T-helper 1 cell (primary cell): ENCODE data around the gene GREM1.

ENCODE experiments used
- DNase-seq, 5 donors: peaks; one replicate each; pipeline ENCODE4 v3.0.0-alpha.2; 2012 to 2020

The GREM1 gene

DNA sequence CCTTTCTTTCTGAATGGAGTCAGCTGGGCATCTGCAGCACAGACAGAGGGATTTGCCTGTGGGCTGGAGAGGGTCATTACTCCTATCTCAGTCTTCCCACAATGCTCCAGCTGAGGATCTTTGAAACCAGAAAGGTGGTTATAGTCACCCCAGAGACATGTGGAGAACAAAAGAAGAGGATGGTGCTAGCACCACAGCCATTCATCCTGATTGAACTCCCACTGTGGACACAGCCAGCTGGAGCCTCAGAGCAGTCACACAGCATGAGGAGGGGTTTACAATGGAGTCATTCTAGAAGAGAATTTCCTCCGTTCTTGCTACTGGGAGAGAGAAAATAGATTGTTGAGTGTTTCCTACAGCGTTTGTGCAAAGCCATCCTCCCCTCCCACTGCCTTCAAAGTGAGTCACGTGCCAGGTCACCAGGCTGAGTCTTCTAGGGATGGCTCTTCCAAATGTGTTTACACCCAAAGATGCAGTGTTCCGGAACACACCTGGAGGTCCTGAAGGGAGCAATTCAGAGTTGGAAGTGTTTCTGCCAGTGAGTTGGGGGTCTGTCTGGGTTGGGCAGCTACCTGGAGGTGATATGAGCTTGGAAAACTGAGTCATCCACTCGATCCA, 18.9 kb upstream of the GREM1 start:
- no peak for DNase-seq

DNA sequence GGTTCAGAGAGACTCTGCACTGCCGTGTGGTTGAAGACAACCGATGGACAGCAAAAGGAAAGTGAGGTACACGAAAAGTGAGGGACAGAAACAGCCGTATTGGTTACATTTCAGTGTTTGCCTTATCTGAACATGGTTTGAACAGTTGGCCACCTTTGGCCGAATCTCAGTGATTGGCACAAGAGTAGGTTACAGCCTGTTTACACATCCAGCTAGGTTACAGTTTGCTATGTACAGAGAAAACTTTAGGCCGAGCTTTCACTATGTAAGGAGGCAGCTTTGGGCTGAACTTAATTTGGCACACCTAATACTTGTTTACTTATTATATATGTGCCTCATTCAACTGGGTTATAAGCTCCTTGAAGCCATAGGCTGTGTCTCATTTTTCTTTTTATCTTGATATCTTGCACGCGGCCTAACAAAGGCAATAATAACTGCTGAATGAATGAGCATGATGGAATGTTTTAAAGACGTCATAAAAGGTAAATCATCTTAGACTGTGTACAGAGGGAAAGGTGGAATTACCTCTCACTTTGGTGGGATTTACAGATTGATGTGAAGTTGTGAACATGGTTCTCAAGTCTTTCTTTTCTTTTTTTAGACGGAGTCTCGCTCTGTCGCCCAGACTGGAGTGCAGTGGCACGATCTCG, 17.2 kb upstream of the GREM1 start:
- no peak for DNase-seq

DNA sequence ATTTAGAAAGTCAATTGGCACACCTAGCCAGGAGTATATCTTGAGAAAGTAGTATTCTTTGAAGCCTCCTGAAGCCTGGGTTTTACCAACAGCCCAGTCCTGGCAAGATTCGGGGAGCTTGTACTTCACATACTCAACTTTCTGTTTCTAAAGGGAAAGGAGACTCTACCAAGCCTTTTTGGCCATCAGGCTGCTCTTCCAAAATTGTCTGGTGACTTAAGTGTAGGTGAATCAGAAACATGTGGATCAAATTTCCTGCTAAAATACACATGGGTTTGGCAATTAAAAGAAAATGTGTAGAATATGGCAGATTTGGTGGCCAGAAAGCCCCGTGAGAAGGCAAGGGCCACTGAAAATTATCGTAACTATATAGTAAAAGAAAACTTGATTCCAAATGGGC, 15.9 kb upstream of the GREM1 start:
- DNase-seq: no peak

GRCh38 chr15:32704395-32704981, 13.3 kb upstream of the GREM1 start:
- no peak for DNase-seq

DNA sequence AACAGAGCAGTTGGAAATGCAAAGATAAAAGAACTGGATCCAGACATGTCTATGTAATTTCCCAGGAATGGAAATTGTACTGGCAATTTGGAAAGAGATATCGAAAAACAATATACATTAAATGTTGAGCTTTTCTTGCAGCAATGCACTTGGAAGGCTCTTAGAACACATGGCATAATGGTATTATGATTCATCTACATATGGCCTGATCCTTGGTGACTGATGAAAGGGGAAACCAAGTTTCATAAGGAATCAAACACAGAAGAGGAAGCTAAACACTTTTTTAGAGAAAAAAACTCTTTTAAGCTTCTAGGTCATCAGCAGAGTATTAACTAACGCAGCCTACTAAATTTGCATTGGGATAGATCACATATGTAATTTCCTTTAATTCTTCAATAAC, 12.4 kb upstream of the GREM1 start:
- no peak for DNase-seq

DNA sequence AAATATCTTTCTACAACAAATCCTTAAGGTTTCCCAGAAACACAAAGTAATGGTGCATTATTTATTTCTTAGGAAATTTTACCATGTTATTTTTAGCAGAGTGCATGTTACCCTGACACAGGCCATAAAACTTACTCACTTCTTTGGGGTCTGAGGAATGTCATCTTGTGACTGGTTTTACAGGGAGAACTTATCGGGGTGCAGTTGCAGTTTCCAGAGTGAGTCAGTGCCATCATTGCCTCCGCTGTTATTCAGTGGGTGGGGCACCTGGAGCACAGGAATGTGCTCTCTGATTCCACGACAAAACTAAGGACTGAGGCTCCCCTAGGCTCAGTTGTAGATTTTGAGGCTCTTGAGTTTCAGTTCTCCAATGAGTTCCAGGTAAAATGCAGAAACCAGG, 11.1 kb upstream of the GREM1 start:
- DNase-seq: no peak

GRCh38 chr15:32707436-32707835, 10.4 kb upstream of the GREM1 start:
- DNase-seq: no peak

DNA sequence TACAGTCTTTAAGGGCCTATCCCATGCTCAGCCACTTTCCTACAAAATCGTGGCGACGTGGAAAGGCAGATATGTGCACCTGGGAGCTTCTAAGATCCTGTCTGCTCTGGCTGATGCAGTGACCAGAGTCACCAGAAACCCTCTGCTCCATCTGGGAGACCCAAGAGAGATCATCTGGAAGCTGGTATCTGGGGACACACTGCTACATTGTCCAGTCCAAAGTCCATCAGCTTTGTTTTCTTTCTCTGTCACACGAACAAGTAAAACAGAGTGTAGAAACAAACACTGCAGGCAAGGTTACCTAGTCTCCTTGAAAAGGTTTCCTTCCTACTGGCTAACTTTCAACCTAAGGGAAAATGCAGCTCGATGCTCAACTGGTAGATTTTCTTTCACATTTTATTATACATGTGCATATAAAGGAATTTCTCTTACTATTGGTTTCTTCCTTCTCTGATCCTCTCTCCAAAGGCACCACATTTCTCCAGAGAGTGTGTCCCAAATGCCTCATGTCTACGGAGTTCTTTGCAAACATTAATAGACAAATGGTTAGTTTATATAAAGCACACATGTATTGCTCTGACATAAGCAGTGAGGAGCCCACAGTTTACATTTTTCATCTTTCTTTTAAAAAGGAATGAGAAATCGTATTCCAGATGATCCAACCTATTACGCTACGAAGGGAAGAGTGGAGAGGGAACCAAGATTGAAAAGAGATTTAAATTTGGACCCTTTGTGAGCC, 8.3 kb upstream of the GREM1 start:
- no peak for DNase-seq

GRCh38 chr15:32715276-32715675, 2.5 kb upstream of the GREM1 start:
- no peak for DNase-seq

- no peak for DNase-seq
Measured at GRCh38 chr15:32716216-32716914, 1.4 kb upstream of the GREM1 start.

GRCh38 chr15:32716915-32717425, 834 bp upstream of the GREM1 start:
- DNase-seq: no peak

DNA sequence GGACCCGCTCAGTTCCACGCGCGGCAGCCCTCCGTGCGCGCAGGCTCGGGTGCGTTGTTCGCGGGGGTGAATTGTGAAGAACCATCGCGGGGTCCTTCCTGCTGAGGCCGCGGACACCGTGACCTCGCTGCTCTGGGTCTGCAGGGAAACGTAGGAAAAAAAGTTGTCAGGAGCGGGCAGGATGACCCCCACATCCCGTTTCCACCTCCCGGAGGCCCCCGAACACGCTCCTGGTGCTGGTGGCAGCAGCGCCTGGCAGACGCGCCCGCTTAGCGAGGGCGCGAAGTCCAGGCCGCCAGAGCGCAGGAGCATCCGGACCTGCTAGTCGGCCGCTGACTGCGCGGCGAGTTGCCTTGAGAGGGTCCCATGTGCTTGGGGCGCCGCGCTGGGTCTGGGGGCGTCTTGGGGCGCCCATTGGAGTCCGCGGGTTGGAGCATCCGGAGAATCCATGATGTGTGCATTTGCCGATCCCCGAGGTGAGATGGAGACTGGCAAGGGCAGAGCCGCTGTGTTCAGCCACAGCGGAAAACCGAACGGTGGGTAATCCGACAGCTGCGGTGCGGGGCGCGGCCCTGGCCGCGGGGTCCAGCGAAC, 520 bp downstream of the GREM1 start:
- DNase-seq: no peak

GRCh38 chr15:32718821-32719716, 1.3 kb downstream of the GREM1 start:
- DNase-seq: no peak

- DNase-seq: no peak
Measured at GRCh38 chr15:32721596-32721995, 3.8 kb downstream of the GREM1 start.

DNA sequence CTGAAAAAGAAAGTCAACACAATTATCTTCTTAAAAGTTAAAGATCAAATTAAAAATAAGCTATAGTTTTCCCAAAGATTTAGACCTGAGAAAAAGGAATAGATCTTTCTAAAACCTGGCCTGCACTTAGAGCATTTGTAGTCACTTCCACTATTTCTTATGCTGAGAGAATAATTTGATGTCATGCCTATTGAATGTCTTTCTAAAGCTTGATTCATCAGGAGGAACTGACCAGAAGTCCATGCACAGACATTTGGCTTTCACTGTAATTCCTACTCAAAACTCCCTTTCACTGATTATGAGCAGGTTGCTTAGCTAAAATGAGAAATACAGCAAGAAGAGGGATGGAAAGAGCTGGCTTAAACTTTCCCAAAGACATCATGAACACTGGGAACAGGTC, 4.3 kb downstream of the GREM1 start:
- no peak for DNase-seq

- DNase-seq: peak in 1 of 5 donors; percentile 44
Measured at GRCh38 chr15:32723171-32723948, 5.6 kb downstream of the GREM1 start.

DNA sequence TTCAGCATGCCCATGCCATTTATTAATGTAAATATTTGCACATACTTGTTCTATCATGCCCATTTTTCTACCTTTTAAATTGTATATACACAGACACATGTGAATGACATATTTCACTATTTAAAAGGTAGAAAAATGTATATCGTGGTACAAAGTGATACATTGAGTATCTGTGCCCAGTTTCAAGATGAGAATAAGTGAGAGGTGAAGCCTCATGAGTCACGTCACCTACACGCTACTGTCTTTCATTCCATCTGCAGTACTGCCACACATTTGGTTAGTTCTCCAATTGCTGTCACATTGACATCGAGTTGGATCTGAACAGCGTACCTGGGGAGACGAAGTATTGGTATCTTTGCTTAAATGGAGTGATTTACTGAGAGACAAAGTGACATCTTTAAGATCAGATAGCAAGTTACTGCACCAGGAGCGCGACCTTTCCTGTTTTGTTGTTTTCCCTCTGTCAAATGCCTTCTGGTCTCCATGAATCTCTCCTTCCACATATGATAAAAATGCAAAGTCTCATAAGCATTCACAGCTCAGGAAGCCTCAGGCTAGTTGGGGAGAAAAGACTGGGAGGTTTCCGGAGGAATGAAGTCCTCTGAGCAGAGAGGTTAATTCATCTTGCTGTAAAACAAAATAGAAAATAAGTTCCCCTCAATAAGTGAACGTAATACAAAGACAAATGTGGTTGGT, 12.0 kb downstream of the GREM1 start:
- no peak for DNase-seq

DNA sequence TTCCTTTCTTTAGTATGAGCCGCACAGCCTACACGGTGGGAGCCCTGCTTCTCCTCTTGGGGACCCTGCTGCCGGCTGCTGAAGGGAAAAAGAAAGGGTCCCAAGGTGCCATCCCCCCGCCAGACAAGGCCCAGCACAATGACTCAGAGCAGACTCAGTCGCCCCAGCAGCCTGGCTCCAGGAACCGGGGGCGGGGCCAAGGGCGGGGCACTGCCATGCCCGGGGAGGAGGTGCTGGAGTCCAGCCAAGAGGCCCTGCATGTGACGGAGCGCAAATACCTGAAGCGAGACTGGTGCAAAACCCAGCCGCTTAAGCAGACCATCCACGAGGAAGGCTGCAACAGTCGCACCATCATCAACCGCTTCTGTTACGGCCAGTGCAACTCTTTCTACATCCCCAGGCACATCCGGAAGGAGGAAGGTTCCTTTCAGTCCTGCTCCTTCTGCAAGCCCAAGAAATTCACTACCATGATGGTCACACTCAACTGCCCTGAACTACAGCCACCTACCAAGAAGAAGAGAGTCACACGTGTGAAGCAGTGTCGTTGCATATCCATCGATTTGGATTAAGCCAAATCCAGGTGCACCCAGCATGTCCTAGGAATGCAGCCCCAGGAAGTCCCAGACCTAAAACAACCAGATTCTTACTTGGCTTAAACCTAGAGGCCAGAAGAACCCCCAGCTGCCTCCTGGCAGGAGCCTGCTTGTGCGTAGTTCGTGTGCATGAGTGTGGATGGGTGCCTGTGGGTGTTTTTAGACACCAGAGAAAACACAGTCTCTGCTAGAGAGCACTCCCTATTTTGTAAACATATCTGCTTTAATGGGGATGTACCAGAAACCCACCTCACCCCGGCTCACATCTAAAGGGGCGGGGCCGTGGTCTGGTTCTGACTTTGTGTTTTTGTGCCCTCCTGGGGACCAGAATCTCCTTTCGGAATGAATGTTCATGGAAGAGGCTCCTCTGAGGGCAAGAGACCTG, 13.2 kb downstream of the GREM1 start:
- no peak for DNase-seq
